ENCODE data around the gene COL24A1.

The COL24A1 gene

DNA sequence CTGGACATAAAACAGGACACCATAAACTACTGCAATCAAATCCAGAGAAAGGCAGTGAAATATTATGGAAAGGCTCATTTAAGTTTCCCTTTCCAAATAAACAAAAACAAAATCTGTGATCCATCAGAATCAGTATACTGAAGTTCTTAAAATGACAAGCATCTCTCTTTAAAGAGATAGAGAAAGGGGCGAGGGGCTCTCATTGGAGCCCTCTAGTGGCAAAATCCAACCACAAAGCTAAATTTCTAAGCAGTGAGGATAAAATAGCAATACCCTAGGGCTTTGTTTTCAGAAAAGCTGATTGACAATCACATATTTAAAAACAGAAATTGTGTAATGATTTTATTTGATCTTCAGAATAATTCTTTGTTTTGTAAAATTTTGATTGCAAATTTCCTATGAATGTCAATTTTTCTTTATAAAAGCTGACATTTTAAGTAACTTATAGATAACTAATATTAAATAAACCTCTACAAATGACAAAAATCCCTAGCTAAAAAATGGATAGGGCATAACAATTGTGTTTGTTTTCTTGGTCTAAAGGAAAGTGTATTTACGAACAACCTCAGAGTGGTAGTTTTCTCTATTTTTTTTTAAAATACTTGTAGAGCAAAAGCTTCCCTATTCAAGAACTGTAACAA is 138.2 kb downstream of the COL24A1 start:
- no peaks in the 10 kb centered on the region for H3K36me3 ChIP-seq (ENCODE audit: insufficient read depth, low read depth, low read length)
- no peaks in the 10 kb centered on the region for H3K9me3 ChIP-seq (ENCODE audit: insufficient read depth, low read depth, low read length)
- no peak overlapping the region for H3K27ac ChIP-seq (ENCODE audit: low read length)

DNA sequence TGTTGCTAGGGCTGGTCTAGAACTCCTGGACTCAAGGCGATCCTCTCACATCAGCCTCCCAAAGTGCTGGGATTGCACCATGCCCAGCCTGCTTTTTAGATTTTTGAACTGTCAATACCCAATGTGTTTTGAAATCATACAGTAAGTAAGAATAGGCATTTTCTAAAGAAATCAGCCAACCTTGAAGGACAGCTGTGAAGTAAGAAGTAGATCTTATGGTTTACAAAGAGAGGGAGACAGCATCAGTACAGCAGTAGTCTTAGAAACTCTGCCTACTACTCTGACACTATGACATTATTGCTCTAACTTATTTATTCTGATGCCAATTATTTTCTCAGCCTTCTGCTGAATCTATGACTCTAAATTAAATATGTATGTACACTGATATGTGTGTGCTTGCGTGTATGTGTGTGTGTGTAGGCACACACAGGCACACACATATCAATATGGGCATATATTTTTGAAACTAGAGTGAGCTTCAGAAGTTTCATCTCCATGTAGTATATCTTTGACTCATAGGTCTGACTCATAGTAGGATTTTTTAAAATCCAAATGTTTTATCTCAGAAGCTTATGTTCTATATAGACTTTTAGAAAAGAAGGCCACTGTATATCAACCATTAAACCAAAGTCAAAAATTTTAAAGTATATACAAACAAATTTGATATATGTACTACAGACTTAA is 140.4 kb downstream of the COL24A1 start:
- Histone ChIP-seq H3K27ac (ENCODE audit: low read length) (no peak overlapping the region), H3K4me1 (ENCODE audit: insufficient read depth, low read length) (no peaks in the 10 kb centered on the region)

More for the DNA sequence above, 138.2 kb downstream of the COL24A1 start:
- Histone ChIP-seq H3K4me1 (ENCODE audit: insufficient read depth, low read length) (no peaks in the 10 kb centered on the region), H3K9ac (ENCODE audit: low read depth, low read length) (no peak overlapping the region), H3K27me3 (ENCODE audit: insufficient read depth, low read length) (no peaks in the 10 kb centered on the region), H3K4me3 (ENCODE audit: low read length) (no peak overlapping the region)

DNA sequence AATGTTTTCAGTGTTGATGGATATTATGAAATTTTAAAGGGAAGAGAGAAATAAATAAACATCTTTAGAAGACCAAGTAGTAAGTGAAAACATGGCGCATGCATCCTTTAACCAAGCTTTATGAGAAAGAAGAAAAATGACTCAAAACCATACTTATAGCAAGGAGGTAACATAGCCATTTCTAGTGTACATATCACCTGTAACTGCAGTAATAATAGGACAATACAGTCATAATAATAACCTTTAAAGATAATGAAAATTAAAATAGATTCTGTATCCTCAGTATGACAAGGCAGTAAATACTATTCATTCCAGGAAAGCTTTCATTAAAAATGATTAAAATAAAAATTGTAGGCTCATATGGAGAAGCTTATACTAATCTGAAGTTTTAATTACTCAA is 141.2 kb downstream of the COL24A1 start:
- H3K4me3 ChIP-seq (ENCODE audit: low read length) = no peak overlapping the region
- H3K27ac ChIP-seq (ENCODE audit: low read length) = no peak overlapping the region
- H3K27me3 ChIP-seq (ENCODE audit: insufficient read depth, low read length) = no peaks in the 10 kb centered on the region
- H3K9me3 ChIP-seq (ENCODE audit: insufficient read depth, low read depth, low read length) = no peaks in the 10 kb centered on the region
- no peaks in the 10 kb centered on the region for H3K4me1 ChIP-seq (ENCODE audit: insufficient read depth, low read length)
- H3K9ac ChIP-seq (ENCODE audit: low read depth, low read length) = no peak overlapping the region
- no peaks in the 10 kb centered on the region for H3K36me3 ChIP-seq (ENCODE audit: insufficient read depth, low read depth, low read length)

More for the DNA sequence above, 140.4 kb downstream of the COL24A1 start:
- H3K9ac ChIP-seq (ENCODE audit: low read depth, low read length) = no peak overlapping the region
- no peaks in the 10 kb centered on the region for H3K9me3 ChIP-seq (ENCODE audit: insufficient read depth, low read depth, low read length)
- no peaks in the 10 kb centered on the region for H3K36me3 ChIP-seq (ENCODE audit: insufficient read depth, low read depth, low read length)
- H3K4me3 ChIP-seq (ENCODE audit: low read length) = no peak overlapping the region
- no peaks in the 10 kb centered on the region for H3K27me3 ChIP-seq (ENCODE audit: insufficient read depth, low read length)

DNA sequence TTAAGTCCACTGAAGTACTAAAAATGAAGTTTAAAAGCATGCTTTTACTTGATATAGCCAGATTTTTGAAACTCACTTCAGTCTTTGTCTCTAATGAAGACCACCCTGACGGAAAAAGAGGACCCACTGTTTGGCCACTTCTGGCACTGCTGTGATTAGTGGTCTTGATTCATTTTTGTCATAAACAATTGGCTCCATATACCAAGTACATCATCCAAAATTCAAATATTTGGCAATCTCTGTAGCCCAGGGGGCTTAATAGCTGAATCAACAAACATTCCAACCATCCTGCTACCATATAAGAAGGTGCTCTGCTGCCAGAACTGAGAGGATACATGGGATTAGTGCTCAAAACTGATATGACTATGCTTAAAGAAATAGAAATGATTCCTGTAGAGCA is 156.0 kb downstream of the COL24A1 start:
- Histone ChIP-seq H3K9me3 (ENCODE audit: insufficient read depth, low read depth, low read length) (no peaks in the 10 kb centered on the region), H3K4me1 (ENCODE audit: insufficient read depth, low read length) (no peaks in the 10 kb centered on the region), H3K36me3 (ENCODE audit: insufficient read depth, low read depth, low read length) (no peaks in the 10 kb centered on the region), H3K27ac (ENCODE audit: low read length) (no peak overlapping the region), H3K9ac (ENCODE audit: low read depth, low read length) (no peak overlapping the region), H3K27me3 (ENCODE audit: insufficient read depth, low read length) (no peaks in the 10 kb centered on the region), H3K4me3 (ENCODE audit: low read length) (no peak overlapping the region)

DNA sequence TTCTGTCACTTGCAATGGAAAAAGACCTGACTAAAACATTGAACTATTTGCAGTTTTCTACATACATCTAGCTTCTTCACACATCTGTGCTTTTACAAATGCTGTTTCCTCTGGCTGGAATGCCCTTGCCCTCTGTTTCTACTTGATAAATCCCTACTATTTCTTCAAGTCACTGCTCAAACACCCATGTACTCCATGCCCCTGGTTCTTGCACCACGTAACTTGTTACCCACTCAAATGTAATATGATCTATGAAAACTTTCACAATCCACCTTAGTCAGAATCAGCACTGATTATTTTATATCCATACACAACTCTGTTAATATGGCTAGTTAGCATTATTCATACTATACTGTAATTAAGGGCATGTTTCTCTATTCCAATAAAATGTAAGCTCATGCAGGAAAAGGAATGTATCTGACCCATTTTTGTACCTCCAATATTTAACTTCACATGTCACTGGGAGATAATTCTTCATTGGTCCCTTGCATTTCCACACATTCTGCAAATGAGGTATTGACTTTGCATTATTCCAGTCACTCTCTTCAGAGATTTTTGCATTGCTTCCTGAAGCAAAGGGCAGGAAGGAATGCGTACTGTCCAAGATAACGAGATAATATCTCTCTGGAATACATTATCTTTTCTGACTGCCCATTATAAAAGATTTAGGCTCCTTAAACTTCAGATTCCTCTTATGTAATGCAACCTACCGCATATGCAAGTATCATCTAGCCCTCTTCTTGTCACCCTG is 158.3 kb downstream of the COL24A1 start:
- Histone ChIP-seq H3K9me3 (ENCODE audit: insufficient read depth, low read depth, low read length) (no peaks in the 10 kb centered on the region), H3K9ac (ENCODE audit: low read depth, low read length) (no peak overlapping the region), H3K27me3 (ENCODE audit: insufficient read depth, low read length) (no peaks in the 10 kb centered on the region), H3K4me3 (ENCODE audit: low read length) (no peak overlapping the region), H3K27ac (ENCODE audit: low read length) (no peak overlapping the region), H3K36me3 (ENCODE audit: insufficient read depth, low read depth, low read length) (no peaks in the 10 kb centered on the region), H3K4me1 (ENCODE audit: insufficient read depth, low read length) (no peaks in the 10 kb centered on the region)

DNA sequence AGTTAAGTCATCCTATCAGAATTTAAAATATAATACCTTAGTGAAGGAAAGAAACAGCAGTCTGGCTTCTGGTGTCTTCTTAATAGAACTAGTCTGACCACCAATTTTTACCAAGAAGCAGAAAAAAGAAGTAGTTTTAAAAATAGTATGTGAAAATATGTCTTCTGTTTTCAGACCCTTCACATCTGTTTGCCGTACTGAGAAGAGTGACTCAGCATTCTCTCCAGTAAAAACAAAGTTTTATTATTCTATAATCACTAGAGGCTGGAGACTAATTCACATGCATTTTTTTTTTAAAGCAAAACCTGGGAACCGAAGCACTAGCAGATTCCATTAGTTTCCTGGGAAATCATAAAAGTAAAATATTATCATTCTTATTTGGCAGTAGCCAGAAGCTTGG is 163.8 kb downstream of the COL24A1 start:
- H3K27ac ChIP-seq (ENCODE audit: low read length) = no peak overlapping the region
- no peaks in the 10 kb centered on the region for H3K36me3 ChIP-seq (ENCODE audit: insufficient read depth, low read depth, low read length)
- no peak overlapping the region for H3K4me3 ChIP-seq (ENCODE audit: low read length)
- no peak overlapping the region for H3K9ac ChIP-seq (ENCODE audit: low read depth, low read length)
- H3K27me3 ChIP-seq (ENCODE audit: insufficient read depth, low read length) = no peaks in the 10 kb centered on the region
- no peaks in the 10 kb centered on the region for H3K4me1 ChIP-seq (ENCODE audit: insufficient read depth, low read length)
- H3K9me3 ChIP-seq (ENCODE audit: insufficient read depth, low read depth, low read length) = no peaks in the 10 kb centered on the region

DNA sequence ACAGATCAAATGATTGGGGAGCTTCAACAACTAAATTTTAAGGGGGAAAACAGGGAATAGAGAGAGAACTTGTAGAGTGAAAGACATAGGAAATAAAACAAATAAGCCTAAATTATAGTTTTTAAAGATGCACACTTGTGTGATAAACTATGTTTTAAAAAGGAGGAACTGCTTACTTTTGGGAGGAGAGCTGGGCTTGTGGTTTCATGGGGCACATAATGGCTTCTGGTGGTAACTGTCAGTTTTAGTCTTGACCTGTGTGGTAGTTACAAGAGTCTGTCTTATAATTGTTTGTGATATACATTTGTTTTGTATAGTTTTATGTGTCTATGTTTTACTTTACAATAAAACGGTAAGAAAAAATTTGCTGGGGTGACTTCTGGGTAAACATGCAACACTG is 165.3 kb downstream of the COL24A1 start:
- H3K36me3 ChIP-seq (ENCODE audit: insufficient read depth, low read depth, low read length) = no peaks in the 10 kb centered on the region
- no peak overlapping the region for H3K27ac ChIP-seq (ENCODE audit: low read length)
- no peaks in the 10 kb centered on the region for H3K9me3 ChIP-seq (ENCODE audit: insufficient read depth, low read depth, low read length)
- no peaks in the 10 kb centered on the region for H3K27me3 ChIP-seq (ENCODE audit: insufficient read depth, low read length)
- H3K9ac ChIP-seq (ENCODE audit: low read depth, low read length) = no peak overlapping the region
- no peaks in the 10 kb centered on the region for H3K4me1 ChIP-seq (ENCODE audit: insufficient read depth, low read length)
- no peak overlapping the region for H3K4me3 ChIP-seq (ENCODE audit: low read length)

DNA sequence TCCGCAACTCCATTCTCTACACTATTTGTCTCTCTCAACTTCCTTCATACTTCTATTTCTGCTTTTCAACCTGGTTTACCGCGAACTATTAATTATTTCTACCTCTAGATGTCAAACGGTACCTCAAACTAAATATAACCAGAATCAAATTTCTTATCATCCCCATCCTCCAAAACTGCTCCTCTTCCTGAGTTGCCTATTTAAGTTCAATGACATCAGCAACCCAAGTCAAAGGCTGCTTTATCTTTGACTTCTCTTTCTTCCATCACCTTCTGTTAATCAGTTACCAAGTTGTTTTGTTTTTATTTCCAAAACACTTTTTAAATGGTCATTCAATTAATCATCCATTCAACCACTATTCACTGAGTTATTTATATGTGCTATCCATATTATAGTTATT is 171.9 kb downstream of the COL24A1 start:
- no peaks in the 10 kb centered on the region for H3K4me1 ChIP-seq (ENCODE audit: insufficient read depth, low read length)
- H3K36me3 ChIP-seq (ENCODE audit: insufficient read depth, low read depth, low read length) = no peaks in the 10 kb centered on the region
- H3K4me3 ChIP-seq (ENCODE audit: low read length) = no peak overlapping the region
- H3K27me3 ChIP-seq (ENCODE audit: insufficient read depth, low read length) = no peaks in the 10 kb centered on the region
- H3K9me3 ChIP-seq (ENCODE audit: insufficient read depth, low read depth, low read length) = no peaks in the 10 kb centered on the region
- H3K27ac ChIP-seq (ENCODE audit: low read length) = no peak overlapping the region
- no peak overlapping the region for H3K9ac ChIP-seq (ENCODE audit: low read depth, low read length)

DNA sequence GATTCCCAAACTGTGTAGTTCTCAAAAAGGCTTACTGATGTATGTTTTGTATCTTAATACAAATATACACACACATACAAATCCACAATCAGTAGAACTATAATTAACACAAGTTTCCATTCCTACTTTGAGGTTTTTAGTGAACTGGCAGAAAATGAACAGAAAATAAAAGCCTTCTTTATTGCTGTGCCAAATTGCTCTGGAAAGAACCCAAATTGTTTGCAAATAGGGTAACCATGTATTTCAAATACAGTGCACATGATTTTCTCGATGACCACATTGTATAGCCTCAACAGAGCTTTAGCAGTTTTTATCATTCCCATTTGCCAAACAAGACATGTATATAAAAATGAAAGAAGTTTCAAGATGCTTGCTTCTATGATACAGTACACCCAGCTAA is 173.3 kb downstream of the COL24A1 start:
- Histone ChIP-seq H3K36me3 (ENCODE audit: insufficient read depth, low read depth, low read length) (no peaks in the 10 kb centered on the region), H3K27me3 (ENCODE audit: insufficient read depth, low read length) (no peaks in the 10 kb centered on the region), H3K27ac (ENCODE audit: low read length) (no peak overlapping the region), H3K4me3 (ENCODE audit: low read length) (no peak overlapping the region), H3K9ac (ENCODE audit: low read depth, low read length) (no peak overlapping the region), H3K4me1 (ENCODE audit: insufficient read depth, low read length) (no peaks in the 10 kb centered on the region), H3K9me3 (ENCODE audit: insufficient read depth, low read depth, low read length) (no peaks in the 10 kb centered on the region)

DNA sequence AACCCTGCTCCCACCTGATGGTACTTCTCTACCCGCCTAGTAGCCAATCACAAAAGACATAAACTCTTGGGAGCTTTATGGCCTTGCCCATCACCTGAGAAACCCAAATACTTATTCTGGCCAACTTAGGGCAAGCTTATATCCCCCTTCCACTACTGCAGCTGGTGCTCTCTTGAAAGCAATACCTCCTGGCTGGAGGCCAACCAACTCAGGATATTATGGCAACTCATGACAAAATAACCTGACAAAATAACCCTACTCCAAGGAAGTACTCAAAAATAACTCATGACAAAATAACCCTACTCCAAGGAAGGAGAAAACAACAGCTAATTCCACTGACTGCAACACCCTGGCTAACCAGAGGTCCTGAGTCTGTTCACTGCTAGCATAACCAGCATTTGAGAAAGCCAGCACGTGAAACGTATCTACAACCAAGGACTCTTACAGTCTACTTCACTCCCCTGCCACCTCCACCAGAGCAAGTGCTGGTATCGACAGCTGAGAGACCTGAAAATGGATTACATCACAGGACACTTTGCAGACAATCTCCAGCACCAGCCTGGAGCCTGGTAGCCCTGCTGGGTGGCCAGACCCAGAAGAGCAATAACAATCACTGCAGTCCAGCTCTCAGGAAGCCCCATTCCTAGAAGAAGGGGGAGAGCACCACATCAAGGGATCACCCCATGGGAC is 179.9 kb downstream of the COL24A1 start:
- Histone ChIP-seq H3K9ac (ENCODE audit: low read depth, low read length) (no peak overlapping the region), H3K27ac (ENCODE audit: low read length) (no peak overlapping the region), H3K9me3 (ENCODE audit: insufficient read depth, low read depth, low read length) (no peaks in the 10 kb centered on the region), H3K4me1 (ENCODE audit: insufficient read depth, low read length) (peaks cover 6% of the 10 kb centered on the region; the same call in 1 of the 2 replicates), H3K4me3 (ENCODE audit: low read length) (0 out of 2 replicates have a peak overlapping the region, but pooled peaks have one; percentile 9), H3K36me3 (ENCODE audit: insufficient read depth, low read depth, low read length) (no peaks in the 10 kb centered on the region), H3K27me3 (ENCODE audit: insufficient read depth, low read length) (no peaks in the 10 kb centered on the region)

DNA sequence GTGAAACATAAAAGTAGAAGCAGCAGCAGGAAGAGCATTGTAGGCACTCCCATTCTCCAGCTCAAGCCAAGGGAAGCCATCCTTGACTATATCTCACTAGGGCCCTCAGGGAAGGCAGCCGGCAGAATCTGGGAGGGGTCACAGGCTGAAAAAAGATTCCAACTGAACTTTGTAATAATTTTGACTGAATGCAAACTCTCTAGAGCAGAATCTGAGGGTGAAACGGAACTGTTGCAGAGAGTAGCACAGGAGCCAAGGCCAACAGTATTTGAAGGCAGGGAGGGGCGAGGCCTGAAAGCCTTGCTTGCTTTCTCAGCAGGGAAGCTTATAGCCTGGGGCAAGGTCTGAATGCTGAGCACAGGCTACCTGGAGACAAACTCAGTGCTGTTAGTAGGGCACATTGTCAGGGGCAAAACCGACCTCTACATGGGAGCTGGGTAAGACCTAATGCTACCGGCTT is 180.6 kb downstream of the COL24A1 start:
- no peaks in the 10 kb centered on the region for H3K27me3 ChIP-seq (ENCODE audit: insufficient read depth, low read length)
- no peaks in the 10 kb centered on the region for H3K36me3 ChIP-seq (ENCODE audit: insufficient read depth, low read depth, low read length)
- H3K4me1 ChIP-seq (ENCODE audit: insufficient read depth, low read length) = peaks cover 6% of the 10 kb centered on the region; the same call in 1 of the 2 replicates
- H3K9ac ChIP-seq (ENCODE audit: low read depth, low read length) = no peak overlapping the region
- peak overlapping the region; percentile 25; the same call in 1 of the 2 replicates for H3K4me3 ChIP-seq (ENCODE audit: low read length)
- no peak overlapping the region for H3K27ac ChIP-seq (ENCODE audit: low read length)
- H3K9me3 ChIP-seq (ENCODE audit: insufficient read depth, low read depth, low read length) = no peaks in the 10 kb centered on the region
